Keratinocyte (primary cell): ENCODE measurements around the gene PRKCD. TPM values are rescaled to one million over a fixed set of nuclear protein-coding genes. Genes with fewer than 3 reads are reported as not detected.

Experiments used
- DNase-seq: peaks from one replicate; pipeline ENCODE4 v3.0.0-alpha.2; 2011; ENCODE audit warnings: low read depth, missing footprints, low spot score
- FAIRE-seq: peaks from 2 replicates; lab custom pipeline; 2011; peaks lifted over from hg19 to GRCh38; lab: Jason Lieb, UNC
- H2AFZ ChIP-seq: 2 replicates; pipeline ENCODE4 v1.6.0; 2012; ENCODE audit warnings: low read length, control low read depth, inconsistent platforms; ENCODE audit not compliant: control insufficient read depth
- H3K27ac ChIP-seq: 2 replicates; pipeline ENCODE4 v1.5.1; 2011; ENCODE audit warnings: low read length; ENCODE audit not compliant: control insufficient read depth, insufficient read depth
- H3K27me3 ChIP-seq: 3 replicates; pipeline ENCODE4 v1.6.0; 2011; ENCODE audit warnings: low read length; ENCODE audit not compliant: control insufficient read depth, insufficient read depth; ENCODE audit errors: extremely low read depth
- H3K36me3 ChIP-seq, 2 experiments: 2 replicates in 1 of 2; 3 replicates in 1 of 2; pipeline ENCODE4 v1.5.1; 2011; ENCODE audit warnings: low read length in 2 of 2, mild to moderate bottlenecking in 1 of 2; ENCODE audit not compliant: control insufficient read depth in 2 of 2, insufficient read depth in 2 of 2; ENCODE audit errors: extremely low read depth in 1 of 2
- H3K4me1 ChIP-seq: 3 replicates; pipeline ENCODE4 v1.5.1; 2011; ENCODE audit warnings: low read length; ENCODE audit not compliant: control insufficient read depth, insufficient read depth; ENCODE audit errors: extremely low read depth
- H3K4me2 ChIP-seq: 3 replicates; pipeline ENCODE4 v1.6.0; 2011; ENCODE audit warnings: low read depth, low read length; ENCODE audit not compliant: control insufficient read depth, insufficient read depth; ENCODE audit errors: extremely low read depth
- H3K4me3 ChIP-seq, 3 experiments: fragments of 200-600 bp in 1 of 3; sonication (generic) in 1 of 3; 2 replicates in 2 of 3; 3 replicates in 1 of 3; pipeline ENCODE4 v1.5.1; 2011 to 2016; ENCODE audit warnings: low read length in 3 of 3, mild to moderate bottlenecking in 3 of 3, control low read depth in 2 of 3, inconsistent platforms in 1 of 3, low read depth in 1 of 3, mixed read lengths in 1 of 3, mixed run types in 1 of 3, moderate library complexity in 1 of 3; ENCODE audit not compliant: control insufficient read depth in 2 of 3, insufficient read depth in 2 of 3; ENCODE audit errors: extremely low read depth in 1 of 3
- H3K79me2 ChIP-seq: 2 replicates; pipeline ENCODE4 v1.6.0; 2012; ENCODE audit warnings: low read length; ENCODE audit not compliant: control insufficient read depth, insufficient read depth
- H3K9ac ChIP-seq: 3 replicates; pipeline ENCODE4 v1.6.0; 2011; ENCODE audit warnings: low read length; ENCODE audit not compliant: control insufficient read depth, insufficient read depth; ENCODE audit errors: extremely low read depth
- H3K9me1 ChIP-seq: 3 replicates; pipeline ENCODE4 v1.6.0; 2011; ENCODE audit warnings: low read length; ENCODE audit not compliant: control insufficient read depth, insufficient read depth; ENCODE audit errors: extremely low read depth
- H3K9me3 ChIP-seq: 2 replicates; pipeline ENCODE4 v1.5.1; 2012; ENCODE audit warnings: low read depth, low read length; ENCODE audit not compliant: control insufficient read depth
- H4K20me1 ChIP-seq: 3 replicates; pipeline ENCODE4 v1.6.0; 2011; ENCODE audit warnings: low read length; ENCODE audit not compliant: control insufficient read depth, insufficient read depth; ENCODE audit errors: extremely low read depth
- EZH2 ChIP-seq: IDR thresholded peaks from one replicate; pipeline ENCODE4 v1.6.1; 2012; ENCODE audit warnings: inconsistent platforms, mild to moderate bottlenecking, low read length, moderate library complexity
- dilution Hi-C: fragments of 300-500 bp; cut with MboI; formaldehyde crosslinking; loops from one replicate; pipeline ENCODE4 v1.7.0; 2020; ENCODE audit warnings: low sequenced_read_pairs; ENCODE audit not compliant: extremely low pct_ligation_motif_present
- polyA plus RNA-seq, 5 experiments: library from polyadenylated mRNA; depleted of rRNA in 3 of 5; stranded (reverse) in 3 of 5; stranded (forward) in 1 of 5; unstranded in 1 of 5; fragments of >200 nt; gene quantifications; 1 replicate in 1 of 5; 2 replicates in 3 of 5; 3 replicates in 1 of 5; pipeline versions ENCODE4 v1.2.1 to v1.2.3, GENCODE V29; 2011 to 2012; ENCODE audit warnings: missing spikeins in 2 of 5, low read depth in 1 of 5, low replicate concordance in 1 of 5
- TF ChIP-seq, protein P1 (sequence below), 3 experiments: IDR thresholded peaks in 1 of 3; conservative IDR thresholded peaks in 1 of 3; optimal IDR thresholded peaks in 1 of 3; 2 replicates in 2 of 3; 3 replicates in 1 of 3; pipeline versions ENCODE3 to v1.5.1; 2011; ENCODE audit warnings: low read length in 3 of 3, mild to moderate bottlenecking in 3 of 3, moderate library complexity in 2 of 3, control low read depth in 1 of 3, inconsistent platforms in 1 of 3; ENCODE audit not compliant: insufficient read depth in 2 of 3; ENCODE audit errors: extremely low read depth in 1 of 3

The PRKCD gene
- polyA plus RNA-seq, 1 donor (not counting 4 experiments of a cell fraction or from before 2014, with no cell fraction given) = 25.1 TPM

DNA sequence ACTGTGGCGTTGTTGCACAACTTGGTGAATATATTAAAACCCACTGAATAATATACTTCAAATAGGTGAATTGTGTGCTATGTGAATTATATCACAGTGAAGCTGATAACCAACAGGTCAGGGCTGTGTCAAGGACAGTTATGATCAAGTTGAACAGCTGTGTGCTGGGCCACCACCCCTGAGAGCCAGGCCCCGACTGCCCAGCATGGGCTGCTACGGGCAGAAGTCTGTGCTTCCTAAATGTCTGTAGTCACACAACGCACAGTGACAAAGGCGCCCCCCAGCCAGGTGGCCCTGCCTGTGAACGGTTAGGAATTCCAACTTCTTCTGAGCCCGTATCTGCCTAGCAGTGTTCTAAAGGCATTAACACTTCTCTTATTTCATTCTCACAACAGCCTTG lies 62.0 kb downstream of the PRKCD start:
- Histone ChIP-seq H3K36me3 (peaks cover 38 to 50% of the 10 kb centered on the region in 2 experiments), H3K79me2 (no peaks in the 10 kb centered on the region), H3K27ac (no peak overlapping the region), H2AFZ (no peak overlapping the region), H4K20me1 (peaks cover 5% of the 10 kb centered on the region), H3K9me1 (no peaks in the 10 kb centered on the region), H3K4me2 (no peak overlapping the region), H3K9me3 (no peaks in the 10 kb centered on the region), H3K4me1 (no peaks in the 10 kb centered on the region), H3K4me3 (no peak overlapping the region), H3K9ac (no peak overlapping the region), H3K27me3 (no peaks in the 10 kb centered on the region)
- DNase-seq = no peak
- TF ChIP-seq, protein P1, sequence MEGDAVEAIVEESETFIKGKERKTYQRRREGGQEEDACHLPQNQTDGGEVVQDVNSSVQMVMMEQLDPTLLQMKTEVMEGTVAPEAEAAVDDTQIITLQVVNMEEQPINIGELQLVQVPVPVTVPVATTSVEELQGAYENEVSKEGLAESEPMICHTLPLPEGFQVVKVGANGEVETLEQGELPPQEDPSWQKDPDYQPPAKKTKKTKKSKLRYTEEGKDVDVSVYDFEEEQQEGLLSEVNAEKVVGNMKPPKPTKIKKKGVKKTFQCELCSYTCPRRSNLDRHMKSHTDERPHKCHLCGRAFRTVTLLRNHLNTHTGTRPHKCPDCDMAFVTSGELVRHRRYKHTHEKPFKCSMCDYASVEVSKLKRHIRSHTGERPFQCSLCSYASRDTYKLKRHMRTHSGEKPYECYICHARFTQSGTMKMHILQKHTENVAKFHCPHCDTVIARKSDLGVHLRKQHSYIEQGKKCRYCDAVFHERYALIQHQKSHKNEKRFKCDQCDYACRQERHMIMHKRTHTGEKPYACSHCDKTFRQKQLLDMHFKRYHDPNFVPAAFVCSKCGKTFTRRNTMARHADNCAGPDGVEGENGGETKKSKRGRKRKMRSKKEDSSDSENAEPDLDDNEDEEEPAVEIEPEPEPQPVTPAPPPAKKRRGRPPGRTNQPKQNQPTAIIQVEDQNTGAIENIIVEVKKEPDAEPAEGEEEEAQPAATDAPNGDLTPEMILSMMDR (optimal IDR thresholded peaks at IDR 0.05 in 1 of 3, IDR thresholded peaks at IDR 0.05 in 1 of 3, conservative IDR thresholded peaks at IDR 0.05 in 1 of 3; ENCODE audit: extremely low read depth in 1 of 3, insufficient read depth in 2 of 3, low read length in 3 of 3) = no peak
- TF ChIP-seq EZH2 = no peak
- dilution Hi-C loops = no loop called here
- FAIRE-seq = no peak

DNA sequence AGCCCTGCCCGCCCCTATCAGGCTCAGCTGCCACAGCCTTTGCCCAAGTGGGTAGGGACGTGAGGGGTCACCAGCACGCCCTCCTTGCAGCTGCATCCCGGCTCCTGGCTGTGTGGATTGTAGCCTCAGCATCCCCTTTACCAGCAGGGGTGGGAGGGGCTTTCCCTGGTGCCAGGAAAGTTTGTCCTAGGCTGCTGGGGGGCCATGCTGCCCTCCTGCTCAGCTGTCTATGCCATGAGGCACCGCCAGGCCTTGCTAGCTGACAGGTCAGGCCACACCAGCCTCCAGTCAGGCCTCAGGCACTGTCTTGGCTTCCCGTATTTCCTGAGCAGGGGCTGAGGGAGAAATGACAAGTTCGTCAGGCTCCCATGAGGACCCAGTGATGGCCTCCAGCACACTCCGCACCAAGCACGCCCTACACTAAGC lies 62.5 kb downstream of the PRKCD start:
- no peaks in the 10 kb centered on the region for H3K4me1 ChIP-seq
- H4K20me1 ChIP-seq = peaks cover 5% of the 10 kb centered on the region
- H3K4me2 ChIP-seq = no peak overlapping the region
- H3K9me1 ChIP-seq = no peaks in the 10 kb centered on the region
- H3K36me3 ChIP-seq = peaks cover 44 to 55% of the 10 kb centered on the region in 2 experiments
- H3K79me2 ChIP-seq = no peaks in the 10 kb centered on the region
- H3K27me3 ChIP-seq = no peaks in the 10 kb centered on the region
- no peak overlapping the region for H3K27ac ChIP-seq
- H2AFZ ChIP-seq = no peak overlapping the region
- dilution Hi-C loops = no loop called here
- H3K9me3 ChIP-seq = no peaks in the 10 kb centered on the region
- no peak for DNase-seq
- H3K9ac ChIP-seq = no peak overlapping the region
- H3K4me3 ChIP-seq = no peak overlapping the region
- no peak for FAIRE-seq
- TF ChIP-seq EZH2 = no peak
- TF ChIP-seq, protein P1 (optimal IDR thresholded peaks at IDR 0.05 in 1 of 3, IDR thresholded peaks at IDR 0.05 in 1 of 3, conservative IDR thresholded peaks at IDR 0.05 in 1 of 3; ENCODE audit: extremely low read depth in 1 of 3, insufficient read depth in 2 of 3, low read length in 3 of 3) = no peak
